Activated CD4-positive, alpha-beta T cell treated with anti-CD3 and anti-CD28 coated beads, Interleukin-2, amount 10 ng/mL, durations not matched to agents 24 days and 14 days (primary cell): ENCODE results near the gene MECR. TPM values are rescaled to one million over a fixed set of nuclear protein-coding genes. Genes with fewer than 3 reads are reported as not detected.
"Not testable (repeated sequence)": the region's sequence is repeated elsewhere in the genome, so short reads cannot be mapped to it uniquely, and the experiment has no call there.

Experiments
- DNase-seq: peaks from one replicate; pipeline ENCODE4 v3.0.0; 2022
- H3K27ac Mint-ChIP-seq: one replicate; pipeline ENCODE4 v1.8.0; 2022; ENCODE audit warnings: mild to moderate bottlenecking, mixed read lengths
- H3K27me3 Mint-ChIP-seq: one replicate; pipeline ENCODE4 v1.8.0; 2022; ENCODE audit warnings: mixed read lengths
- H3K36me3 Mint-ChIP-seq: one replicate; pipeline ENCODE4 v1.8.0; 2022; ENCODE audit warnings: low read depth, mild to moderate bottlenecking, mixed read lengths
- H3K4me1 Mint-ChIP-seq: one replicate; pipeline ENCODE4 v1.8.0; 2021; ENCODE audit warnings: mixed read lengths
- H3K4me3 Mint-ChIP-seq: one replicate; pipeline ENCODE4 v1.8.0; 2022; ENCODE audit warnings: mild to moderate bottlenecking, moderate library complexity, mixed read lengths
- H3K9me3 Mint-ChIP-seq: one replicate; pipeline ENCODE4 v1.8.0; 2021; ENCODE audit warnings: mixed read lengths
- intact Hi-C: fragments of 100-400 bp; cut with micrococcal nuclease; formaldehyde crosslinking; loops from one replicate; pipeline ENCODE4 v1.15.1; 2023
- total RNA-seq: library from RNA; stranded (reverse); gene quantifications from 2 replicates; pipeline ENCODE4 v1.2.3, GENCODE V29; 2022

The MECR gene
- total RNA-seq, 1 donor from 2014 or later: 41.3 TPM

- H3K4me3 Mint-ChIP-seq: peak overlapping the region; percentile 10
Observed at GRCh38 chr1:29172415-29172939, 58.3 kb downstream of the MECR start.

GRCh38 chr1:29171521-29171920, 59.2 kb downstream of the MECR start:
- Mint-ChIP-seq H3K27ac (no peak overlapping the region), H3K27me3 (no peaks in the 10 kb centered on the region), H3K9me3 (no peaks in the 10 kb centered on the region), H3K4me1 (peaks cover 50% of the 10 kb centered on the region), H3K36me3 (peaks cover 40% of the 10 kb centered on the region), H3K4me3 (peak overlapping the region; percentile 65)
- intact Hi-C loops: no loop called here
- DNase-seq: no peak

More at GRCh38 chr1:29172415-29172939, 58.3 kb downstream of the MECR start:
- H3K4me1 Mint-ChIP-seq: peaks cover 49% of the 10 kb centered on the region
- no peaks in the 10 kb centered on the region for H3K27me3 Mint-ChIP-seq
- no peaks in the 10 kb centered on the region for H3K9me3 Mint-ChIP-seq
- intact Hi-C loops: no loop called here
- H3K27ac Mint-ChIP-seq: no peak overlapping the region
- H3K36me3 Mint-ChIP-seq: peaks cover 37% of the 10 kb centered on the region
- no peak for DNase-seq

GRCh38 chr1:29171089-29171488, 59.6 kb downstream of the MECR start:
- Mint-ChIP-seq H3K27me3 (no peaks in the 10 kb centered on the region), H3K27ac (no peak overlapping the region), H3K36me3 (peaks cover 43% of the 10 kb centered on the region), H3K9me3 (no peaks in the 10 kb centered on the region), H3K4me1 (peaks cover 53% of the 10 kb centered on the region), H3K4me3 (peak overlapping the region; percentile 65)
- intact Hi-C loops: no loop called here
- no peak for DNase-seq

- peaks cover 50% of the 10 kb centered on the region for H3K36me3 Mint-ChIP-seq
Observed at GRCh38 chr1:29169976-29170375, 60.8 kb downstream of the MECR start.

GRCh38 chr1:29167904-29168303, 62.8 kb downstream of the MECR start:
- peaks cover 56% of the 10 kb centered on the region for H3K36me3 Mint-ChIP-seq
- H3K27me3 Mint-ChIP-seq: no peaks in the 10 kb centered on the region
- H3K4me3 Mint-ChIP-seq: no peak overlapping the region
- H3K9me3 Mint-ChIP-seq: no peaks in the 10 kb centered on the region
- no peak overlapping the region for H3K27ac Mint-ChIP-seq
- intact Hi-C loops: no loop called here
- peaks cover 65% of the 10 kb centered on the region for H3K4me1 Mint-ChIP-seq
- no peak for DNase-seq

More at GRCh38 chr1:29169976-29170375, 60.8 kb downstream of the MECR start:
- peak overlapping the region; percentile 42 for H3K27ac Mint-ChIP-seq
- no peak for DNase-seq
- peaks cover 60% of the 10 kb centered on the region for H3K4me1 Mint-ChIP-seq
- H3K4me3 Mint-ChIP-seq: no peak overlapping the region
- intact Hi-C loops: no loop called here
- no peaks in the 10 kb centered on the region for H3K27me3 Mint-ChIP-seq
- H3K9me3 Mint-ChIP-seq: no peaks in the 10 kb centered on the region

- intact Hi-C loops: no loop called here
- Mint-ChIP-seq H3K9me3 (no peaks in the 10 kb centered on the region), H3K36me3 (peaks cover 51% of the 10 kb centered on the region), H3K27me3 (no peaks in the 10 kb centered on the region), H3K27ac (peak overlapping the region; percentile 86), H3K4me3 (no peak overlapping the region), H3K4me1 (peaks cover 62% of the 10 kb centered on the region)
- DNase-seq: peak; percentile 73
Observed at GRCh38 chr1:29166291-29166878, 64.3 kb downstream of the MECR start.

GRCh38 chr1:29164588-29164987, 66.1 kb downstream of the MECR start:
- Mint-ChIP-seq H3K9me3 (no peaks in the 10 kb centered on the region), H3K27me3 (no peaks in the 10 kb centered on the region), H3K27ac (no peak overlapping the region), H3K4me3 (no peak overlapping the region), H3K36me3 (peaks cover 50% of the 10 kb centered on the region), H3K4me1 (peaks cover 48% of the 10 kb centered on the region)
- DNase-seq: no peak
- intact Hi-C loops: no loop called here

- intact Hi-C loops: no loop called here
- no peak for DNase-seq
- Mint-ChIP-seq H3K27me3 (no peaks in the 10 kb centered on the region), H3K27ac (no peak overlapping the region), H3K4me1 (peaks cover 37% of the 10 kb centered on the region), H3K36me3 (peaks cover 60% of the 10 kb centered on the region), H3K9me3 (no peaks in the 10 kb centered on the region), H3K4me3 (no peak overlapping the region)
Observed at GRCh38 chr1:29162476-29163138, 68.1 kb downstream of the MECR start.

GRCh38 chr1:29162025-29162424, 68.7 kb downstream of the MECR start:
- Mint-ChIP-seq H3K36me3 (peaks cover 62% of the 10 kb centered on the region), H3K4me1 (peaks cover 34% of the 10 kb centered on the region), H3K9me3 (no peaks in the 10 kb centered on the region), H3K4me3 (no peak overlapping the region), H3K27me3 (no peaks in the 10 kb centered on the region), H3K27ac (no peak overlapping the region)
- DNase-seq: no peak
- intact Hi-C loops: no loop called here

GRCh38 chr1:29159773-29160172, 71.0 kb downstream of the MECR start:
- Mint-ChIP-seq H3K4me3 (no peak overlapping the region), H3K36me3 (peaks cover 60% of the 10 kb centered on the region), H3K27ac (no peak overlapping the region), H3K27me3 (no peaks in the 10 kb centered on the region), H3K4me1 (peaks cover 15% of the 10 kb centered on the region), H3K9me3 (no peaks in the 10 kb centered on the region)
- DNase-seq: no peak
- intact Hi-C loops: no loop called here

GRCh38 chr1:29157269-29157601, 73.5 kb downstream of the MECR start:
- Mint-ChIP-seq H3K27me3 (no peaks in the 10 kb centered on the region), H3K9me3 (no peaks in the 10 kb centered on the region), H3K4me3 (no peak overlapping the region), H3K27ac (no peak overlapping the region), H3K4me1 (peaks cover 6% of the 10 kb centered on the region), H3K36me3 (peaks cover 67% of the 10 kb centered on the region)
- DNase-seq: no peak
- intact Hi-C loops: no loop called here

GRCh38 chr1:29156543-29157268, 74.0 kb downstream of the MECR start:
- no peak overlapping the region for H3K27ac Mint-ChIP-seq
- DNase-seq: no peak
- no peak overlapping the region for H3K4me3 Mint-ChIP-seq
- H3K4me1 Mint-ChIP-seq: peaks cover 4% of the 10 kb centered on the region
- no peaks in the 10 kb centered on the region for H3K27me3 Mint-ChIP-seq
- H3K9me3 Mint-ChIP-seq: no peaks in the 10 kb centered on the region
- H3K36me3 Mint-ChIP-seq: peaks cover 72% of the 10 kb centered on the region
- intact Hi-C loops: no loop called here

- DNase-seq: no peak
- H3K9me3 Mint-ChIP-seq: no peaks in the 10 kb centered on the region
- H3K4me3 Mint-ChIP-seq: no peak overlapping the region
- no peak overlapping the region for H3K27ac Mint-ChIP-seq
- no peaks in the 10 kb centered on the region for H3K4me1 Mint-ChIP-seq
- no peaks in the 10 kb centered on the region for H3K27me3 Mint-ChIP-seq
- H3K36me3 Mint-ChIP-seq: peaks cover 86% of the 10 kb centered on the region
- intact Hi-C loops: no loop called here
Observed at GRCh38 chr1:29152046-29152805, 78.5 kb downstream of the MECR start.

GRCh38 chr1:29150346-29150745, 80.4 kb downstream of the MECR start:
- intact Hi-C loops, H3K27me3 Mint-ChIP-seq, H3K9me3 Mint-ChIP-seq, H3K4me1 Mint-ChIP-seq, H3K27ac Mint-ChIP-seq, H3K4me3 Mint-ChIP-seq, DNase-seq: not testable (repeated sequence)
- H3K36me3 Mint-ChIP-seq: peaks cover 87% of the 10 kb centered on the region
